GM21528 (cell line): ENCODE data around the gene NAGPA.
"Not testable (repeated sequence)": the region's sequence is repeated elsewhere in the genome, so short reads cannot be mapped to it uniquely, and the experiment has no call there.

Source experiments
- ATAC-seq: cut with Tn5 transposase; IDR thresholded peaks from one replicate; pipeline ENCODE4 v1.9.1; 2021; ENCODE audit warnings: mild to moderate bottlenecking, moderate library complexity; ENCODE audit not compliant: unreplicated experiment, low FRiP score

The NAGPA gene

GRCh38 chr16:5062790-5063765, 29.3 kb upstream of the NAGPA start:
- ATAC-seq = no peak

GRCh38 chr16:5062051-5062450, 28.3 kb upstream of the NAGPA start:
- ATAC-seq = no peak

GRCh38 chr16:5060073-5060641, 26.4 kb upstream of the NAGPA start:
- ATAC-seq = no peak

GRCh38 chr16:5059386-5060072, 25.8 kb upstream of the NAGPA start:
- no peak for ATAC-seq

GRCh38 chr16:5058476-5058875, 24.7 kb upstream of the NAGPA start:
- ATAC-seq = no peak

GRCh38 chr16:5056352-5056751, 22.6 kb upstream of the NAGPA start:
- no peak for ATAC-seq

GRCh38 chr16:5054876-5055865, 21.4 kb upstream of the NAGPA start:
- no peak for ATAC-seq

GRCh38 chr16:5046914-5047313, 13.2 kb upstream of the NAGPA start:
- ATAC-seq = no peak

- ATAC-seq = no peak
Measured at GRCh38 chr16:5045499-5046115, 11.9 kb upstream of the NAGPA start.

GRCh38 chr16:5044581-5044980, 10.8 kb upstream of the NAGPA start:
- ATAC-seq = not testable (repeated sequence)

GRCh38 chr16:5044011-5044540, 10.3 kb upstream of the NAGPA start:
- no peak for ATAC-seq

- no peak for ATAC-seq
Measured at GRCh38 chr16:5042574-5043171, 8.9 kb upstream of the NAGPA start.

GRCh38 chr16:5041600-5042133, 7.9 kb upstream of the NAGPA start:
- no peak for ATAC-seq

GRCh38 chr16:5040451-5040850, 6.7 kb upstream of the NAGPA start:
- no peak for ATAC-seq

- no peak for ATAC-seq
Measured at GRCh38 chr16:5036228-5037156, 2.8 kb upstream of the NAGPA start.

GRCh38 chr16:5035909-5036227, 2.1 kb upstream of the NAGPA start:
- no peak for ATAC-seq

GRCh38 chr16:5034167-5034523, 410 bp upstream of the NAGPA start:
- no peak for ATAC-seq

- ATAC-seq = no peak
Measured at GRCh38 chr16:5032748-5033167, 977 bp downstream of the NAGPA start.
